Endothelial cell of umbilical vein (primary cell): Measurements from ENCODE around the gene HAPLN1. TPM values are rescaled to one million over a fixed set of nuclear protein-coding genes. Genes with fewer than 3 reads are reported as not detected.

Source experiments
- BruUV-seq: library from RNA; stranded (reverse); fragments of 400-500 nt; replicated peaks from 2 replicates; lab custom pipeline; 2021; lab: Mats Ljungman, UMichigan
- CTCF ChIA-PET: fragments of 300-600, 350-600 bp; sonication (Branson Sonifier 250); formaldehyde crosslinking; loops from one replicate; lab custom pipeline; 2021; ENCODE audit warnings: antibody characterized with exemption, inconsistent platforms; lab: Charles Lee
- POLR2A ChIA-PET: fragments of 300-600, 350-600 bp; sonication (Branson Sonifier 250); formaldehyde crosslinking; loops from one replicate; lab custom pipeline; 2021; ENCODE audit warnings: antibody characterized with exemption, inconsistent platforms; lab: Charles Lee
- DNase-seq: peaks from one replicate; pipeline ENCODE4 v3.0.0-alpha.2; 2011; ENCODE audit warnings: low read depth, low spot score
- FAIRE-seq: peaks from 2 replicates; lab custom pipeline; 2011; peaks lifted over from hg19 to GRCh38; lab: Jason Lieb, UNC
- H2AFZ ChIP-seq: 2 replicates; pipeline ENCODE4 v1.6.0; 2012; ENCODE audit warnings: low read depth, low read length, control low read depth, inconsistent platforms
- H3K27ac ChIP-seq: 2 replicates; pipeline ENCODE4 v1.5.1; 2011; ENCODE audit warnings: low read depth, mild to moderate bottlenecking, control low read depth, low read length, moderate library complexity; ENCODE audit not compliant: insufficient read depth
- H3K27me3 ChIP-seq, 2 experiments: 2 replicates each; pipeline versions ENCODE4 v1.6.0 to v1.6.1; 2011; ENCODE audit warnings: low read length in 2 of 2, mixed read lengths in 1 of 2; ENCODE audit not compliant: control insufficient read depth in 2 of 2, insufficient read depth in 2 of 2
- H3K36me3 ChIP-seq, 2 experiments: 2 replicates in 1 of 2; 3 replicates in 1 of 2; pipeline ENCODE4 v1.5.1; 2011; ENCODE audit warnings: low read length in 2 of 2, mild to moderate bottlenecking in 1 of 2, moderate library complexity in 1 of 2; ENCODE audit not compliant: control insufficient read depth in 2 of 2, insufficient read depth in 2 of 2; ENCODE audit errors: extremely low read depth in 1 of 2
- H3K4me1 ChIP-seq: 3 replicates; pipeline ENCODE4 v1.5.1; 2011; ENCODE audit warnings: mild to moderate bottlenecking, low read length; ENCODE audit not compliant: control insufficient read depth, insufficient read depth; ENCODE audit errors: extremely low read depth
- H3K4me2 ChIP-seq: 2 replicates; pipeline ENCODE4 v1.6.1; 2011; ENCODE audit warnings: low read length, control low read depth, mixed read lengths; ENCODE audit not compliant: insufficient read depth
- H3K4me3 ChIP-seq, 3 experiments: fragments of 200-600 bp in 1 of 3; sonication (generic), shearing (Covaris generic) in 1 of 3; replicated peaks in 1 of 3; 2 replicates each; pipeline ENCODE4 v1.5.1; 2011 to 2016; ENCODE audit warnings: control low read depth in 3 of 3, low read length in 3 of 3, mild to moderate bottlenecking in 2 of 3, inconsistent platforms in 1 of 3, low read depth in 1 of 3, moderate library complexity in 1 of 3; ENCODE audit not compliant: insufficient read depth in 1 of 3
- H3K79me2 ChIP-seq: 2 replicates; pipeline ENCODE4 v1.6.0; 2012; ENCODE audit warnings: low read length, inconsistent platforms; ENCODE audit not compliant: control insufficient read depth, insufficient read depth
- H3K9ac ChIP-seq: replicated peaks from 2 replicates; pipeline ENCODE3; 2011; ENCODE audit warnings: low read length, control low read depth; ENCODE audit not compliant: insufficient read depth; ENCODE audit errors: extremely low read depth
- H3K9me1 ChIP-seq: replicated peaks from 3 replicates; pipeline ENCODE4 v1.6.0; 2011; ENCODE audit warnings: mild to moderate bottlenecking, low read length; ENCODE audit not compliant: control insufficient read depth, insufficient read depth; ENCODE audit errors: extremely low read depth
- H3K9me3 ChIP-seq: replicated peaks from 2 replicates; pipeline ENCODE4 v1.5.1; 2012; ENCODE audit warnings: low read length, inconsistent platforms; ENCODE audit not compliant: control insufficient read depth, insufficient read depth
- H4K20me1 ChIP-seq: replicated peaks from 2 replicates; pipeline ENCODE3; 2011; ENCODE audit warnings: mild to moderate bottlenecking, low read length; ENCODE audit not compliant: control insufficient read depth, insufficient read depth; ENCODE audit errors: extremely low read depth
- CTCF ChIP-seq, 2 donors: IDR thresholded peaks; 1 replicate in 1 of 2; 2 replicates in 1 of 2; pipeline ENCODE4 v1.5.1; 2011; ENCODE audit warnings: low read length in 2 of 2, mild to moderate bottlenecking in 2 of 2, moderate library complexity in 2 of 2, control low read depth in 1 of 2, inconsistent platforms in 1 of 2, low read depth in 1 of 2; ENCODE audit not compliant: insufficient read depth in 1 of 2; ENCODE audit errors: extremely low read depth in 1 of 2
- EZH2 ChIP-seq: IDR thresholded peaks from 2 replicates; pipeline ENCODE4 v1.6.1; 2012; ENCODE audit warnings: borderline replicate concordance, low read depth, mild to moderate bottlenecking, moderate library complexity, low read length, inconsistent platforms; ENCODE audit not compliant: severe bottlenecking
- FOS ChIP-seq: IDR thresholded peaks from 2 replicates; pipeline ENCODE4 v1.6.1; 2011; ENCODE audit warnings: mild to moderate bottlenecking, low read length, moderate library complexity, borderline replicate concordance; ENCODE audit not compliant: insufficient read depth
- GATA2 ChIP-seq: IDR thresholded peaks from 2 replicates; pipeline ENCODE4 v1.7.0; 2011; ENCODE audit warnings: low read depth, mild to moderate bottlenecking, moderate library complexity, mixed read lengths, low read length; ENCODE audit not compliant: insufficient read length, insufficient read depth
- JUN ChIP-seq: IDR thresholded peaks from 2 replicates; pipeline ENCODE4 v1.6.1; 2011; ENCODE audit warnings: borderline replicate concordance, low read depth; ENCODE audit not compliant: insufficient read length, insufficient read depth
- MYC ChIP-seq: IDR thresholded peaks from one replicate; pipeline ENCODE4 v1.6.1; 2011; ENCODE audit warnings: mild to moderate bottlenecking, low read depth, low read length
- POLR2A ChIP-seq: IDR thresholded peaks from 2 replicates; pipeline ENCODE4 v1.6.1; 2012; ENCODE audit warnings: low read depth, mild to moderate bottlenecking, control low read depth, low read length
- POLR2AphosphoS5 ChIP-seq: IDR thresholded peaks from 2 replicates; pipeline ENCODE4 v1.6.1; 2012; ENCODE audit warnings: low read depth, mild to moderate bottlenecking, control low read depth, low read length, moderate library complexity; ENCODE audit not compliant: insufficient read depth
- dilution Hi-C: fragments of 300-500 bp; cut with MboI; formaldehyde crosslinking; loops from one replicate; pipeline ENCODE4 v1.15.0; 2019; ENCODE audit warnings: low sequenced_read_pairs; ENCODE audit not compliant: extremely low pct_ligation_motif_present
- intact Hi-C: fragments of 100-400 bp; cut with micrococcal nuclease; formaldehyde crosslinking; loops from one replicate; pipeline ENCODE4 v1.10.0; 2022
- polyA plus RNA-seq, 4 experiments: library from polyadenylated mRNA; depleted of rRNA in 3 of 4; stranded (reverse) in 3 of 4; unstranded in 1 of 4; fragments of >200 nt; gene quantifications; 2 replicates each; pipeline versions ENCODE4 v1.2.1 to v1.2.3, GENCODE V29; 2011 to 2012; ENCODE audit warnings: missing spikeins in 1 of 4
- total RNA-seq: library from RNA; stranded (reverse); gene quantifications from 2 replicates; pipeline ENCODE4 v1.2.3, GENCODE V29; 2021
- TF ChIP-seq, protein P1 (sequence below): IDR thresholded peaks from 2 replicates; pipeline ENCODE4 v1.6.1; 2011; ENCODE audit not compliant: insufficient read depth, insufficient read length

The HAPLN1 gene
- total and polyA plus RNA-seq, 2 donors (not counting 3 experiments of a cell fraction or from before 2014, with no cell fraction given), result 0.04 TPM; not detected in 1

- no peak overlapping the region for H3K27ac ChIP-seq
- H2AFZ ChIP-seq, result no peak overlapping the region
- intact Hi-C loops (no loop called here), dilution Hi-C loops (no loop called here)
- TF ChIP-seq POLR2A, result no peak
- TF ChIP-seq, protein P1, sequence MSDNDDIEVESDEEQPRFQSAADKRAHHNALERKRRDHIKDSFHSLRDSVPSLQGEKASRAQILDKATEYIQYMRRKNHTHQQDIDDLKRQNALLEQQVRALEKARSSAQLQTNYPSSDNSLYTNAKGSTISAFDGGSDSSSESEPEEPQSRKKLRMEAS, result no peak
- TF ChIP-seq EZH2, result no peak
- no peak for TF ChIP-seq MYC
- TF ChIP-seq CTCF (IDR thresholded peaks at IDR 0.05; ENCODE audit: extremely low read depth in 1 of 2, insufficient read depth in 1 of 2, low read depth in 1 of 2, low read length in 2 of 2), result no peak
- no peak for TF ChIP-seq POLR2AphosphoS5
- TF ChIP-seq GATA2, result no peak
- no peak for TF ChIP-seq JUN
- no peak for TF ChIP-seq FOS
- H3K4me2 ChIP-seq, result no peak overlapping the region
- H3K4me3 ChIP-seq, result no peak overlapping the region
- no peaks in the 10 kb centered on the region for H4K20me1 ChIP-seq
- H3K36me3 ChIP-seq, result no peaks in the 10 kb centered on the region
- H3K4me1 ChIP-seq, result no peaks in the 10 kb centered on the region
- no peaks in the 10 kb centered on the region for H3K79me2 ChIP-seq
- H3K9ac ChIP-seq, result no peak overlapping the region
- H3K9me3 ChIP-seq, result no peaks in the 10 kb centered on the region
- no peak for DNase-seq
- H3K9me1 ChIP-seq, result no peaks in the 10 kb centered on the region
- CTCF ChIA-PET, result interaction anchor here (1.4 kb wide), 1 partner anchor 13 kb away, joined by 3 read pairs; no protein-coding TSS in a partner anchor
- H3K27me3 ChIP-seq, result no peaks in the 10 kb centered on the region
- no TSS peak for BruUV-seq
- POLR2A ChIA-PET, result no interaction called here
- FAIRE-seq, result no peak
Observed at GRCh38 chr5:83645936-83646335, 74.7 kb downstream of the HAPLN1 start.
